Neural crest cell (in vitro differentiated cells): ENCODE results near the gene SYK. TPM values are rescaled to one million over a fixed set of nuclear protein-coding genes. Genes with fewer than 3 reads are reported as not detected.

Experiments
- DNase-seq: peaks from one replicate; pipeline ENCODE4 v3.0.0; 2021; ENCODE audit warnings: low read depth, mixed read lengths, low spot score
- H3K27ac Mint-ChIP-seq: one replicate; pipeline ENCODE4 v1.8.0; 2021; ENCODE audit warnings: mild to moderate bottlenecking, mixed read lengths; ENCODE audit not compliant: unreplicated experiment
- H3K27me3 Mint-ChIP-seq: 2 replicates; pipeline ENCODE4 v1.8.0; 2021; ENCODE audit warnings: low read depth, mild to moderate bottlenecking, mixed read lengths
- H3K36me3 Mint-ChIP-seq: 2 replicates; pipeline ENCODE4 v1.8.0; 2021; ENCODE audit warnings: low read depth, mild to moderate bottlenecking, mixed read lengths
- H3K4me1 Mint-ChIP-seq: 2 replicates; pipeline ENCODE4 v1.8.0; 2021; ENCODE audit warnings: mixed read lengths
- H3K4me3 Mint-ChIP-seq: one replicate; pipeline ENCODE4 v1.8.0; 2021; ENCODE audit warnings: mild to moderate bottlenecking, mixed read lengths
- H3K9me3 Mint-ChIP-seq: 2 replicates; pipeline ENCODE4 v1.8.0; 2021; ENCODE audit warnings: mixed read lengths
- total RNA-seq: library from RNA; stranded (reverse); gene quantifications from 2 replicates; pipeline ENCODE4 v1.2.1, GENCODE V29; 2021
- TF ChIP-seq, protein P1 (sequence below): fragments of 200-600 bp; sonication (generic); conservative IDR thresholded peaks from 2 replicates; pipeline ENCODE4 v1.5.0; 2021; ENCODE audit warnings: antibody characterized with exemption, mild to moderate bottlenecking

The SYK gene
- total RNA-seq, 1 donor from 2014 or later = 0.98 TPM

DNA sequence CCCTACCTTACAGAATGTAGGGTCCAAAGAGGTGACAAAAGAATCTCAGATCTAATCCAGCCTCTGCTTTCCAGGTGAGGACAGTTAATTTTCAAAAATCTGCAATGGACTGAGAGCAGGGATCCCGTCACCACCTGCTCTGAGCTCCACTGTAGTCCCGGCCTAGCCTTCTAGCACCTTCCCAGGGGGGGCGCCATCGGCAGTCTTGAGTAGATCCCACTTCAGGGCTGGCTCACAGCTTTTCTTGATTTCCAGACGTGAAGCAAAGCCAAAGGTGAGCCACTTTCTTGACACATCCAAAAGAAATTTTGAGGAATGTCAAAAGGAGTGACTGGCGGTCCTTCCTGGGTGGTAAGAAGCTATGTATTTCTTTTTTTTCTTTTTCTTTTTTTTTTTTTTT, 114.1 kb downstream of the SYK start:
- Mint-ChIP-seq H3K9me3 (no peaks in the 10 kb centered on the region), H3K36me3 (no peaks in the 10 kb centered on the region), H3K4me3 (no peak overlapping the region), H3K27ac (no peak overlapping the region), H3K27me3 (no peaks in the 10 kb centered on the region), H3K4me1 (no peaks in the 10 kb centered on the region)
- DNase-seq = no peak
- TF ChIP-seq, protein P1, sequence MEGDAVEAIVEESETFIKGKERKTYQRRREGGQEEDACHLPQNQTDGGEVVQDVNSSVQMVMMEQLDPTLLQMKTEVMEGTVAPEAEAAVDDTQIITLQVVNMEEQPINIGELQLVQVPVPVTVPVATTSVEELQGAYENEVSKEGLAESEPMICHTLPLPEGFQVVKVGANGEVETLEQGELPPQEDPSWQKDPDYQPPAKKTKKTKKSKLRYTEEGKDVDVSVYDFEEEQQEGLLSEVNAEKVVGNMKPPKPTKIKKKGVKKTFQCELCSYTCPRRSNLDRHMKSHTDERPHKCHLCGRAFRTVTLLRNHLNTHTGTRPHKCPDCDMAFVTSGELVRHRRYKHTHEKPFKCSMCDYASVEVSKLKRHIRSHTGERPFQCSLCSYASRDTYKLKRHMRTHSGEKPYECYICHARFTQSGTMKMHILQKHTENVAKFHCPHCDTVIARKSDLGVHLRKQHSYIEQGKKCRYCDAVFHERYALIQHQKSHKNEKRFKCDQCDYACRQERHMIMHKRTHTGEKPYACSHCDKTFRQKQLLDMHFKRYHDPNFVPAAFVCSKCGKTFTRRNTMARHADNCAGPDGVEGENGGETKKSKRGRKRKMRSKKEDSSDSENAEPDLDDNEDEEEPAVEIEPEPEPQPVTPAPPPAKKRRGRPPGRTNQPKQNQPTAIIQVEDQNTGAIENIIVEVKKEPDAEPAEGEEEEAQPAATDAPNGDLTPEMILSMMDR = no peak

DNA sequence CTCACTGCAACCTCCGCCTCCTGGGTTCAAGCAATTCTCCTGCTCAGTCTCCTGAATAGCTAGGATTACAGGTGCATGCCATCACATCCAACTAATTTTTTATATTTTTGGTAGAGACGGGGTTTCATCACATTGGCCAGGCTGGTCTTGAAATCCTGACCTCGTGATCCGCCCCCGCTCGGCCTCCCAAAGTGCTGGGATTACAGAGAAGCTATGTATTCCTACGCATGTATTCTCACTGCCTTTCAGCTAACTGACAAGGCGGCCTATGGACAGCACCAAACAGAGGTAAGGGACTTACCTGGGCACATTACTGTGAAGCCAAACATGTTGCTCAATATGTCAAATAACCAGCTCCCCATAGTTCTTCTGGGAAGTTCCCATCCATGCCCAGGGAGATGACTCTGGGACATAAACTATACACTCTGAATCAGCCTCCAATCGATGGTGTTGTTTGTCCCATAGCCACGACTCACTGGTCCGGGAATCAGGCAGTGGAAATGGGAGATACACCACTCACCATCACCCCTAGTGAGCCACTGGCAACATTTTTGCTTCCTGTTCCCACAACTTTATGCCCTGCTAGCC, 114.6 kb downstream of the SYK start:
- Mint-ChIP-seq H3K4me1 (no peaks in the 10 kb centered on the region), H3K9me3 (no peaks in the 10 kb centered on the region), H3K4me3 (no peak overlapping the region), H3K27me3 (no peaks in the 10 kb centered on the region), H3K36me3 (no peaks in the 10 kb centered on the region), H3K27ac (no peak overlapping the region)
- TF ChIP-seq, protein P1 = no peak
- no peak for DNase-seq

DNA sequence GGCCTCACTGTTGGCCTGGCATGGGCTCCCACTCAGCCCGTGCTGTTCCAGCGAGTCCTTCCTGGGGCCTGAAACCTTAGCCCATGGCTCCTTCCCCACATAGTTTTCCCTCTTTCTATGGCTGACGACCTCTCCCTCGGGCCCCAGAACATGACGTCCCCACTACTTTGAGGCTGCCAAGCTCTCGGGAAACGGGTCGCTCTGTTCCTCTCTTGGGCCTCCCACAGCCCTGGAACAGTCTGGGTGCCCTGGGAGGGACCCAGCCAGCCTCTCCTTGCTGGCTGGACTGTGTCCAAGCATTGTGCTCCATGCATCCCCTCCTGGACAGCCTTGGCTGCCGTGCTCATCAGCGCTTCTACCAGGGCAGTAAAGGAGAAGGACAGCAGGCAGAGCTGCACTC, 118.3 kb downstream of the SYK start:
- H3K27ac Mint-ChIP-seq = no peak overlapping the region
- TF ChIP-seq, protein P1 = no peak
- no peaks in the 10 kb centered on the region for H3K36me3 Mint-ChIP-seq
- no peaks in the 10 kb centered on the region for H3K9me3 Mint-ChIP-seq
- no peak for DNase-seq
- H3K27me3 Mint-ChIP-seq = no peaks in the 10 kb centered on the region
- no peak overlapping the region for H3K4me3 Mint-ChIP-seq
- no peaks in the 10 kb centered on the region for H3K4me1 Mint-ChIP-seq

- Mint-ChIP-seq H3K36me3 (no peaks in the 10 kb centered on the region), H3K27ac (no peak overlapping the region), H3K27me3 (no peaks in the 10 kb centered on the region), H3K9me3 (no peaks in the 10 kb centered on the region), H3K4me3 (no peak overlapping the region), H3K4me1 (no peaks in the 10 kb centered on the region)
- TF ChIP-seq, protein P1 = no peak
- no peak for DNase-seq
Observed at GRCh38 chr9:90921104-90921503, 119.5 kb downstream of the SYK start.

DNA sequence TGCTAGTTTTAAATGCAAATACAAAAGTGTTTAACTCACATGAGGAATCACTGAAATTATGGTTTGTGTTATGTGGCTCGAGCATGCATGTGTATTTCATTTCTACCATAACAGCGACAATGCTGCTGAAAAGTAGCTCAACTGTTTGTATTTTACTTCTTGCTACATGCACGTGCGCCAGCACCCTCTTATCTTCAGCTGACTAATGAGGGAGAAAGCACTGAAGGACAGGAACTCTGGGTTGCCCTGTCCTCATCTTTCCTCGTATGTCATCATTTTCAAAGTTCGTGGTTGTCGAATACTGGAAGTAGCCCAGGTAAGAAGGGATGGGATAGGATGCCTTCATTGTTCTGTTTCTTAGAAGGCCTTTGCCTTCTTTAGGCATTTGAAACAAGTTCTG, 120.3 kb downstream of the SYK start:
- no peaks in the 10 kb centered on the region for H3K27me3 Mint-ChIP-seq
- no peaks in the 10 kb centered on the region for H3K36me3 Mint-ChIP-seq
- H3K27ac Mint-ChIP-seq = no peak overlapping the region
- DNase-seq = no peak
- no peaks in the 10 kb centered on the region for H3K4me1 Mint-ChIP-seq
- no peaks in the 10 kb centered on the region for H3K9me3 Mint-ChIP-seq
- H3K4me3 Mint-ChIP-seq = no peak overlapping the region
- TF ChIP-seq, protein P1 = no peak
